Lower leg skin (tissue), 4 donors: ENCODE data around the gene HHIPL2. TPM values are rescaled to one million over a fixed set of nuclear protein-coding genes. Genes with fewer than 3 reads are reported as not detected.

ENCODE experiments used
- total RNA-seq, 4 donors: library from RNA; depleted of rRNA; stranded (reverse); fragments of >200 nt; gene quantifications; one replicate each; pipeline ENCODE4 v1.1.0, GENCODE V29; 2016

Gene HHIPL2
- total RNA-seq, 4 donors from 2014 or later: not detected

Other genes with a start within 250 kb of the HHIPL2 start
- gene TAF1A, start 41.8 kb upstream of the HHIPL2 start, total RNA-seq: 1 to 10 TPM; 1.3 to 7.3 (median 2.2) TPM
- gene MIA3, start 70.0 kb upstream of the HHIPL2 start, total RNA-seq: 10 to 100 TPM; 25.1 to 57.5 (median 31.5) TPM
- 10 to 100 TPM; 27.2 to 38.1 (median 30.2) TPM for gene AIDA, start 164.4 kb upstream of the HHIPL2 start, total RNA-seq
- 100 to 1,000 TPM in 1 of 4 donors, 10 to 100 TPM in 3; 74.2 to 102 (median 78.5) TPM for gene BROX, start 164.5 kb upstream of the HHIPL2 start, total RNA-seq
- gene FAM177B, start 189.1 kb upstream of the HHIPL2 start, total RNA-seq: not detected